K562 (cell line): Measurements from ENCODE around the gene PRR23B. TPM values are rescaled to one million over a fixed set of nuclear protein-coding genes. Genes with fewer than 3 reads are reported as not detected.
A peak's percentile ranks its signal among the peaks of the same experiment; 100 is the strongest.

ENCODE experiments used
- C11orf30 ChIP-seq: fragments of 450-650 bp; IDR thresholded peaks from 2 replicates; pipeline ENCODE4 v1.6.1; 2016; ENCODE audit warnings: low read depth, mild to moderate bottlenecking
- HDGF ChIP-seq: fragments of 450-650 bp; IDR thresholded peaks from 2 replicates; pipeline ENCODE4 v1.6.1; 2016
- KDM5B ChIP-seq: fragments of 200-600 bp; sonication (generic); IDR thresholded peaks from 2 replicates; pipeline ENCODE4 v1.6.1; 2012; ENCODE audit warnings: low read depth, mild to moderate bottlenecking, moderate library complexity, low read length, control low read depth, inconsistent platforms; ENCODE audit not compliant: insufficient replicate concordance
- L3MBTL2 ChIP-seq: fragments of 450-650 bp; IDR thresholded peaks from 2 replicates; pipeline ENCODE4 v1.6.1; 2016; ENCODE audit warnings: mild to moderate bottlenecking, moderate library complexity
- MAFG ChIP-seq: fragments of 450-650 bp; conservative IDR thresholded peaks from 2 replicates; pipeline ENCODE4 v1.6.1; 2016; ENCODE audit warnings: missing genetic modification characterization, missing compliant biosample characterization
- MCM2 ChIP-seq: fragments of 450-650 bp; IDR thresholded peaks from 2 replicates; pipeline ENCODE4 v1.6.1; 2017; ENCODE audit warnings: low read depth, mild to moderate bottlenecking
- MED1 ChIP-seq: sonication (generic); formaldehyde crosslinking; IDR thresholded peaks from 2 replicates; pipeline ENCODE4 v1.8.1; 2023; ENCODE audit warnings: missing genetic modification reagents, borderline replicate concordance
- SLC30A9 ChIP-seq: fragments of 250-450 bp; sonication (Bioruptor Pico); IDR thresholded peaks from 2 replicates; pipeline ENCODE4 v1.8.0; 2022; ENCODE audit warnings: mild to moderate bottlenecking, moderate library complexity
- U2AF1 ChIP-seq: fragments of 200-400 bp; formaldehyde crosslinking; optimal IDR thresholded peaks from 2 replicates; pipeline ENCODE3; 2017; ENCODE audit warnings: mild to moderate bottlenecking, low read depth, low read length, moderate library complexity
- ZNF184 ChIP-seq: sonication (generic); formaldehyde crosslinking; IDR thresholded peaks from 2 replicates; pipeline ENCODE4 v1.5.0; 2020; ENCODE audit warnings: missing genetic modification reagents
- ZNF316 ChIP-seq: fragments of 450-650 bp; IDR thresholded peaks from 2 replicates; pipeline ENCODE4 v1.6.1; 2016
- ZSCAN29 ChIP-seq: fragments of 450-650 bp; IDR thresholded peaks from 2 replicates; pipeline ENCODE4 v1.6.1; 2017
- polyA plus RNA-seq, 8 experiments: library from polyadenylated mRNA; depleted of rRNA in 4 of 8; stranded (reverse) in 5 of 8; unstranded in 3 of 8; fragments of >200 nt; fragmentation: Nextera tagmentation in 2 of 8; fragmentation: Illumina TruSeq in 1 of 8; extraction: Ambion mirVana in 2 of 8; extraction: Trizol in 1 of 8; gene quantifications; 2 replicates each; pipeline versions ENCODE4 v1.2.1 to v1.2.3, GENCODE V29; 2011 to 2014; ENCODE audit warnings: inconsistent platforms in 1 of 8, missing spikeins in 1 of 8
- total RNA-seq, 7 experiments: library from RNA; depleted of rRNA in 6 of 7; stranded (reverse); fragments of >200 nt in 6 of 7; fragmentation: Illumina TruSeq in 2 of 7; extraction: Trizol in 2 of 7; gene quantifications; 2 replicates each; pipeline versions ENCODE4 v1.2.1 to v1.2.3, GENCODE V29; 2011 to 2021; ENCODE audit warnings: low replicate concordance in 1 of 7
- TF ChIP-seq, protein P1 (sequence below): fragments of 450-650 bp; formaldehyde crosslinking; IDR thresholded peaks from 2 replicates; pipeline ENCODE4 v1.4.0; 2020; ENCODE audit warnings: mild to moderate bottlenecking, moderate library complexity
- TF ChIP-seq, protein P2 (sequence below): fragments of 450-650 bp; IDR thresholded peaks from 2 replicates; pipeline ENCODE4 v1.6.1; 2017; ENCODE audit warnings: antibody characterized with exemption, mild to moderate bottlenecking

Gene PRR23B
- total and polyA plus RNA-seq, 9 of the 15 experiments (the other 6 are each of a cell fraction or from before 2014, with no cell fraction given) = not detected

GRCh38 chr3:139024968-139025367 lies 4.2 kb upstream of the PRR23B start (continued):
- peak; percentile 68 for TF ChIP-seq ZNF316
- TF ChIP-seq U2AF1 = no peak
- TF ChIP-seq, protein P1, sequence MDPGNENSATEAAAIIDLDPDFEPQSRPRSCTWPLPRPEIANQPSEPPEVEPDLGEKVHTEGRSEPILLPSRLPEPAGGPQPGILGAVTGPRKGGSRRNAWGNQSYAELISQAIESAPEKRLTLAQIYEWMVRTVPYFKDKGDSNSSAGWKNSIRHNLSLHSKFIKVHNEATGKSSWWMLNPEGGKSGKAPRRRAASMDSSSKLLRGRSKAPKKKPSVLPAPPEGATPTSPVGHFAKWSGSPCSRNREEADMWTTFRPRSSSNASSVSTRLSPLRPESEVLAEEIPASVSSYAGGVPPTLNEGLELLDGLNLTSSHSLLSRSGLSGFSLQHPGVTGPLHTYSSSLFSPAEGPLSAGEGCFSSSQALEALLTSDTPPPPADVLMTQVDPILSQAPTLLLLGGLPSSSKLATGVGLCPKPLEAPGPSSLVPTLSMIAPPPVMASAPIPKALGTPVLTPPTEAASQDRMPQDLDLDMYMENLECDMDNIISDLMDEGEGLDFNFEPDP (CRISPR knock-in tag) = no peak
- no peak for TF ChIP-seq ZNF184 (CRISPR knock-in tag)
- TF ChIP-seq C11orf30 = peak; percentile 44; the same call in 1 of the 2 replicates
- TF ChIP-seq SLC30A9 (CRISPR knock-in tag) = no peak
- TF ChIP-seq MAFG (tag) = 0 out of 2 replicates have a peak, but pooled peaks have one; percentile 30
- TF ChIP-seq KDM5B = no peak
- TF ChIP-seq, protein P2, sequence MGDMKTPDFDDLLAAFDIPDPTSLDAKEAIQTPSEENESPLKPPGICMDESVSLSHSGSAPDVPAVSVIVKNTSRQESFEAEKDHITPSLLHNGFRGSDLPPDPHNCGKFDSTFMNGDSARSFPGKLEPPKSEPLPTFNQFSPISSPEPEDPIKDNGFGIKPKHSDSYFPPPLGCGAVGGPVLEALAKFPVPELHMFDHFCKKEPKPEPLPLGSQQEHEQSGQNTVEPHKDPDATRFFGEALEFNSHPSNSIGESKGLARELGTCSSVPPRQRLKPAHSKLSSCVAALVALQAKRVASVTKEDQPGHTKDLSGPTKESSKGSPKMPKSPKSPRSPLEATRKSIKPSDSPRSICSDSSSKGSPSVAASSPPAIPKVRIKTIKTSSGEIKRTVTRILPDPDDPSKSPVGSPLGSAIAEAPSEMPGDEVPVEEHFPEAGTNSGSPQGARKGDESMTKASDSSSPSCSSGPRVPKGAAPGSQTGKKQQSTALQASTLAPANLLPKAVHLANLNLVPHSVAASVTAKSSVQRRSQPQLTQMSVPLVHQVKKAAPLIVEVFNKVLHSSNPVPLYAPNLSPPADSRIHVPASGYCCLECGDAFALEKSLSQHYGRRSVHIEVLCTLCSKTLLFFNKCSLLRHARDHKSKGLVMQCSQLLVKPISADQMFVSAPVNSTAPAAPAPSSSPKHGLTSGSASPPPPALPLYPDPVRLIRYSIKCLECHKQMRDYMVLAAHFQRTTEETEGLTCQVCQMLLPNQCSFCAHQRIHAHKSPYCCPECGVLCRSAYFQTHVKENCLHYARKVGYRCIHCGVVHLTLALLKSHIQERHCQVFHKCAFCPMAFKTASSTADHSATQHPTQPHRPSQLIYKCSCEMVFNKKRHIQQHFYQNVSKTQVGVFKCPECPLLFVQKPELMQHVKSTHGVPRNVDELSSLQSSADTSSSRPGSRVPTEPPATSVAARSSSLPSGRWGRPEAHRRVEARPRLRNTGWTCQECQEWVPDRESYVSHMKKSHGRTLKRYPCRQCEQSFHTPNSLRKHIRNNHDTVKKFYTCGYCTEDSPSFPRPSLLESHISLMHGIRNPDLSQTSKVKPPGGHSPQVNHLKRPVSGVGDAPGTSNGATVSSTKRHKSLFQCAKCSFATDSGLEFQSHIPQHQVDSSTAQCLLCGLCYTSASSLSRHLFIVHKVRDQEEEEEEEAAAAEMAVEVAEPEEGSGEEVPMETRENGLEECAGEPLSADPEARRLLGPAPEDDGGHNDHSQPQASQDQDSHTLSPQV = no peak
- TF ChIP-seq MCM2 = no peak
- TF ChIP-seq MED1 (CRISPR knock-in tag) = no peak
- TF ChIP-seq L3MBTL2 = no peak
- TF ChIP-seq HDGF = no peak
- no peak for TF ChIP-seq ZSCAN29
